Stomach (tissue), 9 donors: Measurements from ENCODE around the gene CAMK2A. TPM values are rescaled to one million over a fixed set of nuclear protein-coding genes. Genes with fewer than 3 reads are reported as not detected.

Source experiments
- DNase-seq, 2 donors: peaks; one replicate each; pipeline versions ENCODE4 v3.0.0 to v3.0.0-alpha.2; 2013 to 2019
- H3K27ac ChIP-seq, 5 donors: fragments of 200-600 bp in 4 of 5; sonication (generic) in 4 of 5; one replicate each; pipeline ENCODE4 v1.5.1; 2013 to 2019; ENCODE audit warnings: mild to moderate bottlenecking in 1 of 5, moderate library complexity in 1 of 5
- H3K27me3 ChIP-seq, 3 donors: fragments of 200-600 bp; sonication (generic); one replicate each; pipeline ENCODE4 v1.5.1; 2017 to 2019; ENCODE audit warnings: mixed run types in 1 of 3
- H3K36me3 ChIP-seq, 4 donors: fragments of 200-600 bp; sonication (generic); 1 replicate in 3 of 4; 2 replicates in 1 of 4; pipeline ENCODE4 v1.5.1; 2016 to 2019
- H3K4me1 ChIP-seq, 4 donors: fragments of 200-600 bp; sonication (generic); one replicate each; pipeline ENCODE4 v1.5.1; 2016 to 2019
- H3K4me3 ChIP-seq, 4 donors: fragments of 200-600 bp; sonication (generic) in 3 of 4; one replicate each; pipeline ENCODE4 v1.5.1; 2016 to 2019; ENCODE audit warnings: mild to moderate bottlenecking in 1 of 4
- H3K9me3 ChIP-seq, 4 donors: fragments of 200-600 bp; sonication (generic); one replicate each; pipeline ENCODE4 v1.5.1; 2016 to 2019
- CTCF ChIP-seq, 7 experiments: fragments of 450-650 bp in 4 of 7; fragments of 200-600 bp in 3 of 7; sonication (generic) in 3 of 7; IDR thresholded peaks; one replicate each; pipeline ENCODE4 v1.5.1; 2016 to 2019; ENCODE audit warnings: antibody characterized with exemption in 7 of 7, control low read depth in 2 of 7, mild to moderate bottlenecking in 1 of 7
- EP300 ChIP-seq: sonication (generic); formaldehyde crosslinking; IDR thresholded peaks from one replicate; pipeline ENCODE4 v1.6.1; 2017; ENCODE audit warnings: antibody characterized with exemption
- POLR2A ChIP-seq, 4 donors: fragments of 450-650 bp; IDR thresholded peaks; one replicate each; pipeline ENCODE4 v1.6.1; 2016; ENCODE audit warnings: antibody characterized with exemption in 4 of 4, control low read depth in 2 of 4, mild to moderate bottlenecking in 1 of 4, moderate library complexity in 1 of 4
- POLR2AphosphoS5 ChIP-seq, 3 donors: sonication (generic); formaldehyde crosslinking; IDR thresholded peaks; one replicate each; pipeline ENCODE4 v1.6.1; 2016; ENCODE audit warnings: antibody characterized with exemption in 3 of 3
- WGBS, 5 donors: extraction: QIAGEN DNeasy Blood & Tissue Kit in 3 of 5; methylation state at CpG; one replicate each; pipeline versions ENCODE4 v1.1.5 to v1.1.7; 2013 to 2018; 5-methylcytosine and 5-hydroxymethylcytosine counted together
- intact Hi-C: fragments of 100-400 bp; cut with DNase I; formaldehyde crosslinking; loops from one replicate; pipeline ENCODE4 v1.15.1; 2023; ENCODE audit warnings: low total_unique reads
- polyA plus RNA-seq, 3 donors: library from polyadenylated mRNA; stranded (reverse); fragments of 200-250 nt; gene quantifications; one replicate each; pipeline ENCODE4 v1.2.3, GENCODE V29; 2013
- total RNA-seq, 5 donors: library from RNA; depleted of rRNA; stranded (reverse); fragments of >200 nt; gene quantifications; one replicate each; pipeline versions ENCODE4 v1.1.0 to v1.2.3, GENCODE V29; 2014 to 2016
- donor health status: healthy with polysubstance abuse.
- donor health status: Bipolar disorder and iron deficiency.
- donor health status: healthy.

CAMK2A gene
- total and polyA plus RNA-seq, 8 donors: 0.06 to 18.3 (median 0.63) TPM; not detected in 2

DNA sequence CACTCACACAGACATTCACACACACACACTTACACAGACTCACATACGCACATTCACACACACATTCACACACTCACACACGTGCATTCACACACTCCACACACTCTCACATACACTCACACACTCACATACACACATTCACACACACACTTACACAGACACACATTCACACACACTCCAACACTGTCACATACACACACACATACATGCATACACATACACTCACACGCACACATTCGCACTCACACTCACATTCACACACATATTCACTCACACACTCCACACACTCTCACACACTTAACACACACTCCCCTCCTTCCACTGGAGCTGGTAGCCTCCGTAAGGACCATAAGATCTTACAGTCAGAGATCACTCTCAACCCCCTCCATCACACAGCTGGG is 26.2 kb downstream of the CAMK2A start:
- Histone ChIP-seq H3K36me3 (no peaks in the 10 kb centered on the region), H3K27me3 (no peaks in the 10 kb centered on the region), H3K27ac (no peak overlapping the region), H3K4me3 (no peak overlapping the region), H3K9me3 (no peaks in the 10 kb centered on the region), H3K4me1 (peaks cover 0 to 13% (median 12%) of the 10 kb centered on the region in 4 donors)
- DNase-seq: no peak
- intact Hi-C loops: loop anchor here (10.0 kb wide), 1 partner anchor 161 kb away; no protein-coding TSS in a partner anchor
- 77 to 88% (median 85%) methylated on average over 5 of the region's 5 CpGs for WGBS, 5 donors
- TF ChIP-seq EP300 (no peak), POLR2AphosphoS5 (IDR thresholded peaks at IDR 0.05) (no peak), POLR2A (IDR thresholded peaks at IDR 0.05) (no peak), CTCF (IDR thresholded peaks at IDR 0.05) (no peak)

- intact Hi-C loops: loop anchor here (10.0 kb wide), 1 partner anchor 162 kb away; no protein-coding TSS in a partner anchor
- Histone ChIP-seq H3K4me1 (peaks cover 0 to 13% (median 12%) of the 10 kb centered on the region in 4 donors), H3K36me3 (no peaks in the 10 kb centered on the region), H3K9me3 (no peaks in the 10 kb centered on the region), H3K27me3 (no peaks in the 10 kb centered on the region), H3K27ac (no peak overlapping the region), H3K4me3 (no peak overlapping the region)
- WGBS, 5 donors: 87 to 95% (median 90%) methylated on average over 7 of the region's 7 CpGs
- DNase-seq: no peak
- TF ChIP-seq CTCF (IDR thresholded peaks at IDR 0.05): no peak
- TF ChIP-seq POLR2AphosphoS5 (IDR thresholded peaks at IDR 0.05): no peak
- TF ChIP-seq POLR2A (IDR thresholded peaks at IDR 0.05): no peak
- no peak for TF ChIP-seq EP300
These were observed 27.1 kb downstream of the CAMK2A start for GRCh38 chr5:150262502-150262901.

DNA sequence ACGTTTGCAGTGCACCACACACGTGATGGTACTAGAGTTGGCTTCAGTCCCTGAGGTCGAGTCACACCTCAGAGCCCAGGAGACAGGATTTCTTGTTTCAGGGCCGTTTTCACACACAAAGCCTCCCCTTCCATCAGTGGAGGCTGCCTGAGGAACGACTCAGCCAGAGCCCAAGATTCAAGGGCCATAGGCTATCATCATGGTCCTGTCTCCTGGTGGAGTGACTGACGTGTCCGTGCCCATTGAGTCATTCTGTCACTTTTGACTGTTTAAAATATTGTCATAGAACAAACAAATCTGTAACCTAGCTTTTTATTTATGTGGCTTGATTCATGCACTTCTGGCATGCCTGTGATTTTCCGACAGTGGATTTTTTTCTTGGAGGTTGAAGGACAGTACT is 28.3 kb downstream of the CAMK2A start:
- peaks cover 0 to 12% (median 8%) of the 10 kb centered on the region in 4 donors for H3K4me1 ChIP-seq
- no peak overlapping the region for H3K4me3 ChIP-seq
- H3K27ac ChIP-seq: no peak overlapping the region
- intact Hi-C loops: loop anchor here (10.0 kb wide), 1 partner anchor 164 kb away; no protein-coding TSS in a partner anchor
- H3K36me3 ChIP-seq: no peaks in the 10 kb centered on the region
- DNase-seq: no peak
- WGBS, 5 donors: 33 to 47% (median 42%) methylated on average over 7 to 8 of the region's 8 CpGs
- TF ChIP-seq POLR2A (IDR thresholded peaks at IDR 0.05) (no peak), CTCF (IDR thresholded peaks at IDR 0.05) (no peak), EP300 (no peak), POLR2AphosphoS5 (IDR thresholded peaks at IDR 0.05) (no peak)
- no peaks in the 10 kb centered on the region for H3K27me3 ChIP-seq
- H3K9me3 ChIP-seq: no peaks in the 10 kb centered on the region

DNA sequence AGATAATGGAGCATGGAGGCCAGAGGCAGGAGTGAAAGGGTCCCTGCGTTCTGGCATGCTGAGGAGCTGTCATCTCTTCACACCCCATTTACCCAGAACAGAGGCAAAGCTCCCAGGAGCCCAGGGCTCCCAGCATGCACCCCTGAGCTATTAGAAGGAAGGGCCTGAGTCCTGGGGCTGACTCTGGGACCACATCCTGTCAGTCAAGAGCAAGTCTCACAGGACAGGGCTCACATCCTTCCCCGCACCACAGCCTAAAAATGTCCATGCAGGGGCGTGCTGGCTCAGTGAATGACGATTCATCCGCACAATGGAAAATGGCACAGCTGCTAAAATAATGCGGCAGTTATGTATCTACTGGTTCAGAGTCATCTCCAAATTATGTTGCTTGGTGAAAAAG is 31.4 kb downstream of the CAMK2A start:
- Histone ChIP-seq H3K4me3 (no peak overlapping the region), H3K4me1 (peaks cover 0 to 8% (median 3%) of the 10 kb centered on the region in 4 donors), H3K36me3 (no peaks in the 10 kb centered on the region), H3K27me3 (no peaks in the 10 kb centered on the region), H3K27ac (no peak overlapping the region), H3K9me3 (no peaks in the 10 kb centered on the region)
- intact Hi-C loops: no loop called here
- TF ChIP-seq POLR2AphosphoS5 (IDR thresholded peaks at IDR 0.05) (no peak), EP300 (no peak), POLR2A (IDR thresholded peaks at IDR 0.05) (no peak), CTCF (IDR thresholded peaks at IDR 0.05) (no peak)
- WGBS, 5 donors: 74 to 86% (median 82%) methylated on average over 5 to 6 of the region's 6 CpGs
- no peak for DNase-seq
